ENCODE measurements around the gene RIMS1. TPM values are rescaled to one million over a fixed set of nuclear protein-coding genes. Genes with fewer than 3 reads are reported as not detected.

RIMS1 gene
- total RNA-seq, 1 donor from 2014 or later, result 0.20 TPM

DNA sequence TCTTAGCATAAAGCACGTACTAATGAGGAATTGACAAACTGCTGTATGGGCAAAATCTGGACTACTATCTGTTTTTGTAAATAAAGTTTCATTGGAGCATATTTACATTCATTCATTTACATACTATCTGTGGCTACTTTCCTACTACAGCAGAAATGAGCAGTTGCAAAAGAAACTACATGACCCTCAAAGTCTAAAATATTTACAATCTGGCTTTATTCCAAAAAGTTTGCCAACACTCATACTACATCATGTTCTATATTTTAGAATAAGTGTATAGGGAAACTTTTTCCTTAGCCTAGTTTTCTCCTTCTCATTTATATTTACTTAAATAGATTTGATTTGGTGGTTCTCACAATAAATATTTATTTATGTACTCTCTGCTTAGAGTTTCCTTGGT is 208.2 kb downstream of the RIMS1 start:
- DNase-seq (ENCODE audit: low read depth, low spot score), result no peak

DNA sequence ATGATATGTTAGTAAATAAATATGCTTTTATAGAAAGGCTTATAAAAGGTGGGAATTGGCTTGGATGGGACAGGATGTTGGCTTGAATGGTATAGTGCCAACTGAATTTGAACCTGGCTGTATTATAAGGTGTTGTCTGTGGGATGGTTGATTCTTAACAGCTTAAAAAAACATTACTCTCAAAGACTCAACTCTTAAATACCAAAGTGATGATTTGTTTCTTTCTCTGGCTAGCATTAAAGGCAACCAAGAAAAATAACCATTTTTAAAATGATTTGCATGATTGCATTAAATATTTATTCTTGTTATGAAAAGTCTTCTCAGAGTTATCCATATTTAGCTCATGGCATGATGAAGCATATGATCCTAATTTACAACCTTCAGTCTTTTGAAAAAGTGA is 216.2 kb downstream of the RIMS1 start:
- DNase-seq (ENCODE audit: low read depth, low spot score), result no peak

DNA sequence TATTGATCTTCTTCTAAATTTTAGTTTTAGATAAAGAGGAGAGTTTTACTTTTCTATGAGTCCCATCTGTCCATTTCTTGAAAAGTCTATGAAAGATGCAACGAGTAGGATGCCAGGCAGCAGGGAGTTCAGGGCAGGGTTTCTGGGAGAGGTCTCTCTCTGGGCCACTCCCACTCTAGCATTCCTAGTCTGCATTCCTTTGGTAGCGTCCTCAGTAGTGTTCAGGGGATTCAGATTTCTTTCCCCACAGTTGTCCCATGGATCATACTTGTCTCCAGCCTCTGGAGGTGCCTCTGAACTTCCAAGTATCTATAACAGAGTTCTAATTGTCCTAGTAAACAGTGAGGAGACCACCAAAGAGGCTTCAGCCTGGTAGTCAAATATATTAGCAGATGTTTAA is 225.3 kb downstream of the RIMS1 start:
- DNase-seq (ENCODE audit: low read depth, low spot score), result no peak

DNA sequence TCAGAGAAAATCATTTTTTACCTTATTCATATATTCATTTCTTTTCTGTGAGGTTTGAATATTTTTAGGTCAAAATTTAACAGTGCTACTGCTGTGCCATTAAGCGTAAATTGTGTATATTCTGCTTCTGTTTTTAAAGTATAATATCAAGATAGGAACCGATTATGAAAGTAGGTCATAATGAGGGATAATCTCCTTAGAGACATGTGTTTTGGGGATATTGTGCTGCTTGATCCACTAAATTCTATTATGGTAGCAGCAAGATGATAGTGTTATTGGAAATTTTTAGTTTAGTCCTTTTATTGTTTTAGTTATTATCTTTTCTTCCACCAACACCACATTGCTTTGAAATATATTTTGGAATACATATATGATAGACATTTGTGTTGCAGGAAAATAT is 244.0 kb downstream of the RIMS1 start:
- no peak for DNase-seq (ENCODE audit: low read depth, low spot score)

DNA sequence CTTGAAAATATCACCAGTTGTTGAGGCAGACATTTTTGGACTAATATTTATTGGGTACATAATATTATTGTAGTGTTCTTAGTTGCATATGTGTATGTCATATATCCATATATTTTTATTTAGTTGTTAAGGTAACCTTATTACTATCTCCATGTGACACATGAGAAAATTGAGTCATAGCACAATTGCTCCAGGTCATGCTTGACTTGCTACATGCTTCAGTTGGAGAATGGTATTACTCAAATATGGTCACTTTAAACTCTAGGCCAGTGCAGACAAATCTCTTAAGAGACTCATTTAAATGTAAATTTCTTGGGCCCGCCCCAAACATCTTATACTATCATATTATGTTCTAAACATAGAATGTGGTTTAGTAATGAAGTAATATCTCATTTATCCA is 246.1 kb downstream of the RIMS1 start:
- DNase-seq (ENCODE audit: low read depth, low spot score), result no peak

DNA sequence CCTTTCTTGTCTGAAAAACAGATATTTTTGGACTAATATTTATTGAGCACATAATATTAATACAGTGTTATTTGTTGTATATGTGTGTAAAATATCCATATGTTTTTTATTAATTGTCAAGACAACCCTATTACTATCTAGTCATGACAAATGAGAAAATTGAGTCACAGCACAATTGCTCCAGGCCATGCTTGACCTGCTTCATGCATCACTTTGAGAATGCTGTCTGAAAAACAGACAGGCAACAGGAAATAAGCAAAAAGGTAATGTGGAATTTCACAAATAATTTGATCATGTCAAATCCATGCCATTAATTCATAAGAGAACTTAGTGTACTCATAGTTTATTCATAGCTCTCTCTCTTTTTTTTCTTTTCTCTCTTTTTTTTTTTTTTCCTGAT is 246.5 kb downstream of the RIMS1 start:
- no peak for DNase-seq (ENCODE audit: low read depth, low spot score)

DNA sequence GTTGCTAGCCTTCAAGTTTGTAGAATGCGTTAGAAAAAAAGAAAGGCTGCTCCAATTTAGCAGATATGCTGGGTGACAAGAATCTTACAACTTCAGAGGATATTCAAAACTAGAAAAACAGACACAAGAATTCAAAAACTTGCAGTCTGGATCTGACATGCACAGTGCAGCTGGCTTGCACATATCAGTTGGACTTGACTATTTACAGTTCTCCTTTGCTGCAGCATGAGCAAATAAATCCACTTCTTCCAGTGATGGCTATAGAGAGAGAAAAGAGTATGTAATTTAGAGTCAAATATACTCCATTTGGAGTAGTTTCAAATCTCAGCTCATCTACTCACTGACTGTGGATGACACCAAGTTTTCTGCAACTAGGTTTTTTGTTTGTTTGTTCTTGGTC is 247.0 kb downstream of the RIMS1 start:
- no peak for DNase-seq (ENCODE audit: low read depth, low spot score)

DNA sequence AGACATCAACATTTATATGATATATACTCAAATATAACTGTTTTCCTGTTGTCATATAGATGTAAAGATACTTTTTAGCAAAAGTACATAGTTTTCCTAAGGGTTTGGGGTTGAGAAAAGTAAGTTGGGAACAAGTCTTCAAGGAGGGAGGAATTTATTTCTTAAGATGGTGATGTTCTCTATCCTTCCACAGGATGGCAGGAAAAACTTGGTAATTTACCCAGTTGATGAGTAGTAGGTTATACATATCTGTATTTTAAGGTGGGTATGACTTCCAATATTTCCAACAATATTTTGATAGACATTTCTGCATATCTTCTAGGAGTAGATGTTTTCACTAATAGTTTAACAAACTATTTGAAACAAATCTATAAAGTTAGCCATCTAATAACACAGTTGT is 254.4 kb downstream of the RIMS1 start:
- DNase-seq (ENCODE audit: low read depth, low spot score), result no peak

DNA sequence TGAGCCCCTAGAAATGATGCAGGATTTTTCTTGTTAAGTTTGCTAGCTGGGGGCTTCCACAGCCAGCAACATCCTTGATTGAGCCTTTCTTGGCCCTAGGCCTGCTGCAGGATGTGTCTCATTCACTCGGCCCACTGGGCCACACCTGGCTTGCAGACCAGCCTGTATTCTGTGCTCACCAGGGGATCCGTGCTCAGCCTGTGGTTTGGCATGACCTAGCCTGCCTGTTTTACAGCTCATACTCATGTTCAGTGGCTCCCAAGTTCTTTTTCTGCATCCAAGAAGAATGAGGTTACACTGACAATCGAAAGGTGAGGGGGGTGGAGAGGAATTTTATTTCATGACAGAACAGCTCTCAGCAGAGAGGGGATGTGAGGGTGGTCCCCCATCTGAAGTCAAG is 263.4 kb downstream of the RIMS1 start:
- DNase-seq (ENCODE audit: low read depth, low spot score), result no peak

DNA sequence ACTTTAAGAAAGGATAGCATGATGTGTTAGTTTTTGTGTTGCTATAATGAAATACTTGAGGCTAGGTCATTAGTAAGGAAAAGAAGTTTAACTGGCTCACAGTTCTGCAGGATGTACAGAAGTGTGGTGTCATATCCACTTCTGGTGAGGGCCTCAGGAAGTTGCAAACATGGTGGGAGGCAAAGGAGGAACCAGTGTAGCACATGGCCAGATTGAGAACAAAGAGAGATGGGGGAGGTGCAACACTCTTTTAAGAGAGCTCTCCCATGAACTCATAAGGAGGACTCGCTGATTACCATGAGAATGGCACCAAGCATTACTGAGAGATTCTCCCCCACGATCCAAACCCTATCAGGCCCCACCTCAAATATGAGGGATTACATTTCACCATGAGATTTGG is 265.4 kb downstream of the RIMS1 start:
- DNase-seq (ENCODE audit: low read depth, low spot score), result no peak

DNA sequence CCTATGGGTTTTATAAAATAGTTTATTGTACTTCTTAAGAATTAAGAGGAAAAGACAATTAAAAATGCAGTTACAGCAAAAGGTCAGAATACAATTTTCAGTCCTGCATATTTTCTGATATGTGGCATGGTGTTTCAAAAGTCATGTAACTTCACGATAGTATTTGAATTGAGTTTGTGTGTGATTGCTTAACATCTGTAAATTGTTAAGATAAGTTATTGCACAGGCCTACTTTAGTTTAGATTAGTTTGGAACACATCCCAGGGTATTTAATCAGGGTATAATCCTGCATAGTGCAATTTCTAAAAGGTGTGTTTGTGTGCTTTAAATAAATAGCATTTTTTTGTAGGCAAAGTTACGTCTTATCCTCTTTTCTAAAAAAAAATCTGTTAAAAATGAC is 289.6 kb downstream of the RIMS1 start:
- DNase-seq (ENCODE audit: low read depth, low spot score), result no peak

DNA sequence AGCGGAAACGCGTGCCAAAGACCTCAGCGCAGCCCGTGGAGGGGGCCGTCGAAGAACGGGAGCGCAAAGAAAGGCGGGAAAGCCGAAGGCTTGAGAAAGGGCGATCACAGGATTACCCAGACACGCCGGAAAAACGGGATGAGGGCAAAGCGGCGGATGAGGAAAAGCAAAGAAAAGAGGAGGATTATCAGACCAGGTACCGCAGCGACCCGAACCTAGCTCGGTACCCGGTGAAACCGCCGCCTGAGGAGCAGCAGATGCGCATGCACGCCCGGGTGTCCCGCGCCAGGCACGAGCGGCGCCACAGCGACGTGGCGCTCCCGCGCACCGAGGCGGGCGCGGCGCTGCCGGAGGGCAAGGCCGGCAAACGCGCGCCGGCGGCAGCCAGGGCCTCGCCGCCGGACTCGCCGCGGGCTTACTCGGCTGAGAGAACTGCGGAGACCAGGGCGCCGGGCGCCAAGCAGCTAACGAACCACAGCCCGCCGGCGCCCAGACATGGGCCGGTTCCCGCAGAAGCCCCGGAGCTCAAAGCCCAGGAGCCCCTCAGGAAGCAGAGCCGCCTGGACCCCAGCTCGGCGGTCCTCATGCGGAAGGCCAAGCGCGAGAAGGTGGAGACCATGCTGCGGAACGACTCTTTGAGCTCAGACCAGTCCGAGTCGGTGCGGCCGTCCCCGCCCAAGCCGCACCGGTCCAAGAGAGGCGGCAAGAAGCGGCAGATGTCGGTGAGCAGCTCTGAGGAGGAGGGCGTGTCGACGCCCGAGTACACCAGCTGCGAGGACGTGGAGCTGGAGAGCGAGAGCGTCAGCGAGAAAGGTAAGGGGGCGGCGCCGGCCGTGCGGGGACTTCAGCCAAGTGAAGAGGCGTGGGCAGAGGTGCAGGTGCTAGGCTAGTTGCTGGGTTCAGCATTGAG is 296.2 kb downstream of the RIMS1 start:
- no peak for DNase-seq (ENCODE audit: low read depth, low spot score)

DNA sequence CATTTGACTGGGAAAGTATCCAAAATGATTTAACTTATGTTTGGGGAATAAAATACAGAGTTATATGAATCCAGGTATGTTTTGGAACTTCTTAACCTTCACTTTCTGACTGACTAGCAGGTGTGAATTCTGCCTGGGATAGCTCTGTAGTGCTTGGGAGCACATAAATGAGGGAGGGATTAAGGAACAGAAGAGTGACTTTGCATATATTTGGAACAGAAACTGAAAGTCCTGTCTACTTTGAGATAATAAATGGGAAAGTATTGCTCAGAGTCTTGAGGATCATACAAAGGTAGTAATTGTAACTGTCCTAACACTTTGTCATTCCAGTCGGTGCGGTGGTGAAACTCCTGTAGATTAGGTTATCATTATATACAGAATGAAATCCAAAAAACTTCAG is 317.6 kb downstream of the RIMS1 start:
- DNase-seq (ENCODE audit: low read depth, low spot score), result no peak

DNA sequence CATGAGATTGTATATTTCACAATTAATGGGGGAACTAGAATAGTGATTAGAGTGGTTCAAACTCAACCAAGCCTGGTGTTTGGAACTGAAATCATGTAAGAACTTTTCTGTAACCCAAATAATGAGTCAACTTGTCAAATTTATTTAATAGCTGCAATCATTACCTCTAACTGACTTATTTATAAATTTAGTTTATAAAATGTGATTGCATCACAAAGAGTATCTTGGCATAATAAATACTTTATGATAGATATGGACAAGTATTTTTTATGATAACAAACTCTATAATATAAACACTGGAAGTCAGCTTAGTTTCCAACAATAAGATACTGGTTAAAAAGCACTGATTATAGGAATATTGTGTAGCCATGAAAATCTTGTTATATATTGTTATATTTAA is 319.1 kb downstream of the RIMS1 start:
- no peak for DNase-seq (ENCODE audit: low read depth, low spot score)

DNA sequence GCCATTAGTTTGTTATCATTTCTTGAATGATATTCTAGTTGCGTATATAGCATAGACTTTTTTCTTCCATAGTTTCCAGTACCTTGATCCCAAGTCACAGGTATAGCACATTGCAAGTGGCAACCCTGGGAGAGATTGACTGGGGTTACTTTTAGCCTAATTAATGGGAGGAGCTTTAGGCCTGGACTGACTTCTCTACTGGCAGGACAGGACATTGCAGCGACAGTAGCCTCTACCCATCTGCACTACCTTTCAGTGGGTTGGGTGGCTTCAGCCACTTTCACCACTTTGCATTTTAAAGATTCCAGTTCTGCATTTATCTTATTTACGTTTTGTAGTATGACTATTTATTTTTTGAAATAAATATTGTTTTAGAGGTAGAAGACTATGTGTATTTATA is 320.3 kb downstream of the RIMS1 start:
- DNase-seq (ENCODE audit: low read depth, low spot score), result no peak

DNA sequence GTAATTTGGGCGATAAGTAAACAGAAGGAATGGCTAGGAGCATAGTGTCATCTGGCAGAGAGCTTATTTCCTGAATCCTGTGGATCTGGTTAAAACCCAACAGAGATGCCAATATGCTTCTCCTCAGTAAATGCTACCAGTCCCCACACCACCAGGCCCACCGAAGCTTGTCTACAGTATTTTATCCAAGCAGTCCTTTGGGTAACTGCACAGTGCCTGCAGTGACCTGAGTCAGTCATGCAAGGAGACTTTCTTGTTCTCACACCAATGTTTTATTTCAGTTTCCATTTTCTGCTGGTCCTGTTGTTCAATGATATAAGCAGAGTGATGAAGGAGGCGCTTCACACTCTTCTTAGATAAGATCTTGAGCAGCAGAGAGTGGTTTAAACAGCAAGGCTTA is 326.3 kb downstream of the RIMS1 start:
- DNase-seq (ENCODE audit: low read depth, low spot score), result no peak

DNA sequence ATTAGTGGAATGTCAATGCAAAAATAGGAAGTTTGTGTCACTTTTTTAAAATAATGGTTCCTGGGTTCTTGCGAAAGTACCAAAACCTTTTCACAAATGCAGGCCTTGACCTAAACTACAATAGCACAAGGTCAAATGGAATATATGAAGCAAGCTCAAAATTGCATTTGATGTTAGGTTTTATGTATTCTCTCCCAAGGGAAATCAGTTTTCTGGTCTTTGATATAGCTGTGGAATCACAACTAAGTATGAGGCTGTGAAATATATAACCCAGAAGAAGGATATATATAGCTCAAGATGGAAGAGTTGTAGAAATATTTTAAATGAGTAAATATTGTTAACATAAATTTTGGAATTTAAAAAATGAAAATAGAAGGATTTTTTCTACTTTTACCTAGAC is 327.3 kb downstream of the RIMS1 start:
- no peak for DNase-seq (ENCODE audit: low read depth, low spot score)

DNA sequence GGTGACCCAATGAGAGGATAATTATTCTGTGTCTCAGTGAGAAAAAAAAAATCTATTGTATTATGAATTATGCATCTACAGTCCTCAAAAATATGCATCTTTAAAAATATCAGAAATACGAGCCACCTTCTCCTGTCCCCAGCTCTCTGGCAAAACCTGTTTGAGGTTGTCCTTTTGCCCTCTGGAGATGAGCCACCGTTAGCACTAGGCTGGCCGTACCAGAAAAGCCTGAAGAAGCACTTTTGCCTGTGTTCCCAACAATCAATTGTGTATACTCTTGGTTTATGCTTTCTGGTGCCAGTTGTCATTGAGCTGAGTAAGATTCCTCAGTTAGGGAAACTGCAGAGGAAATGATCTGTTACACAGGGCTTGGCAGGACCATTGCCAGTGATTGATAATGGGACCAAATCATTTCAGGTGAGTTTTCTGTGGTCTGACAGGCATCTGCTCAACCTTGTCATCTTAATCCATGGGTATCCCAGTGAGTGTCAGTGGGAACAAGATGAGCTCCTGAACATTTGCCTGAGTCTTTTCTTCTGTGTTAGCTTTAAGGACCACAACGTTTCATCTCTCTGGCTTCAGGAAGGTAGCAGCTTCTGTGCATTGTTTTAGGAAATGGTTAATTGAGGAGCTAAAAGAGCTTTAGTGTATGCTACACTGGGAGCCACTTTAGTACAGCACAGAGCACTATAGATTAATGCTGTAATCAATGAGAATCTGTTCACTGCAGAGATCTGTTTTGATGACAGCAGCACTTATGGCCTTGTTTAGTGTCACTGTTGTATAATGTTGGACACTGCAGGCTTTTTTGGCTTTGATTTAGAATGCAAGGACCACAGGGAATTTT is 330.1 kb downstream of the RIMS1 start:
- DNase-seq (ENCODE audit: low read depth, low spot score), result no peak

DNA sequence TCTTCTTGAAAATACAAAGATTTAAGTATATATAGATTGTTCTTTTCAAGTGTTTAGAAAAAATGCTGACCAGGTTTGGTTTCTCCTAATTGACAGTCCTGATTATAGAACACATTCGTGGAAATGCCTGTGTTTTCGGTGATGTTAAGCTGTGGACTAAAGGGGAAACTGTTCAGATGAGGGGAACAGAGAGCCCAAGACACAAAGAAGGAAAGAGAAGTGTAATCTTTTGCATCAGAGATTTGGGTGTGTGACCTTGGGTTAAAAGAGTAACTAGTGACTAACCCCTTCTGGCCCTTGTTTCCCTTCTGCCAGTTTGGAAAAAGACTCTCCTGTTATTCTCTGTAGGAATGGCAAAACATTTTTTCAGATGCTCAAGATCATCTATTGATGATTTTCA is 331.3 kb downstream of the RIMS1 start:
- no peak for DNase-seq (ENCODE audit: low read depth, low spot score)

DNA sequence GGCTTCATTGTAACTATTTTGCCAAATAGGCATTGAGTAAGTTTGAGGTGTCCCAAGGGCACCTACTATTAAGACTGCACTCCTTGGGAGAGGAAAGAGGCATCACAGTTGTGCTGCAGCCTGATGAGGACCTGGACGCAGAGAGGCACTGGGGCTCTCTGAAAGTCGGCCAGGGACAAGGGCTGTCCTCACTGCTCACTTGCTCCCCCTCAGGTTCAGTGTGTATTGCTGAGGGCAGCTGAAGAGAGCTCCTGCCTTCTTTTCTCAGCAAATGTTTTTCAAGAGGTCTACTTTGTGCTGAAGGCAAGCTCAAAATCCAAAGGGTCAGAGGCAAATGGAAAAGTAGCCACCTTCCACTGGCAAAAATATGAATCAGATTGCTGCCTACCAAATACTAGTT is 331.8 kb downstream of the RIMS1 start:
- DNase-seq (ENCODE audit: low read depth, low spot score), result no peak

DNA sequence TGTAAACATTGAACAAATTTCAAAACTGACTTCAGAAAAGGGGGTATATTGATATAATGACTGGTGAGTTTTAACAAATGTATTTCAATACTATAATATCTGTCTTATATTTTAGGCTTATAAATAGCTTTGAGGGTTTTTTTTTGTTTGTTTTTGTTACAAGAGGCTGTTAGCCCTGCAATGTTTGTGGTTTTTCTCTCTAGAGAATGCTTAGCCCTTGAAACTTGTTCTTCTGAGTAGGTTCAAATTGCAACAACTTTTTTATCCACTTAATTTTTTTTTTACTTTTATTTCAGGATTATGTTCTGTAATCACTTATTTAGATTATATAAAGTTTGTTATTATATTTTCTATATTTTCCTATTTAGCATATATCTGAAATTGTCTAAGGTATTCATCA is 333.2 kb downstream of the RIMS1 start:
- DNase-seq (ENCODE audit: low read depth, low spot score), result no peak

DNA sequence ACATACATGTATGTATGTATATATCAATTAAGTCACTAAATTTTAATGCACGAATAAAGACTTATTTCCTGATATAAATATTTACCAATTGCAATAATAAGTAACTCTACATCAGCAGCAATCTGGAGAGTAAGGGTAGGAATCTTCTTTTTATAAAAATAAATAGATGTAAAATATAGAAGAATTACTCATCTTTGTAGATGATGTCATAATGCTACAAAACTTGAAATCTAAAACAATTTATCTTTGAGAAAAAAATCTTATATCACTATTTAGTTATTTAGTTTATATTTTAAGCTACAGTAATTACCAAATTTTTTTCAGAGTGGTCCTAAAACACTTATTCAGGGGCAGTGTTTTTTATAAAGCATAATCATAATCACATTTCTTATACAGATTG is 351.7 kb downstream of the RIMS1 start:
- DNase-seq (ENCODE audit: low read depth, low spot score), result no peak

DNA sequence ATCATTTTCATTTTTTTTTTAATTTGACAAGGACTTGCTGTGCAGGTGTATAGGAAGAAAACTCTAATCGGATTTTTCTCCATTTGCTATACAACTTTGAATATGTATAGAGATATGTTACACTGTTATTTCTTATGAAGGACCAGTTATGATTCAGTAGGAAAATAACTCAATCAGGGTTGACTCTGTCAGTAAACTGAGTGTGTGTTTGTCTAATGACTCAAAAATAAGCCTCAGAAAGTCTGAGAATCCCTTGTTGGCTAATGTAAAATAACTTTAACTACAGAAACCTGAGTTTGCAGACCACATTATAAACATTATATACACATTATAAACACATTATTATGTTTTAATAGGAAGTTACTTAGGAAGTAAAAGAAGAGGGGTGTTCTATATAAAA is 352.6 kb downstream of the RIMS1 start:
- DNase-seq (ENCODE audit: low read depth, low spot score), result no peak

All from pulmonary artery endothelial cell (primary cell).